CD14-positive monocyte (primary cell): ENCODE data around the gene OPN4. TPM values are rescaled to one million over a fixed set of nuclear protein-coding genes. Genes with fewer than 3 reads are reported as not detected.

Source experiments
- DNase-seq, 3 donors: peaks; one replicate each; pipeline ENCODE4 v3.0.0-alpha.2; 2011 to 2022
- H2AFZ ChIP-seq: 2 replicates; pipeline ENCODE4 v1.6.0; 2012; ENCODE audit warnings: mild to moderate bottlenecking, low read depth, low read length, inconsistent platforms; ENCODE audit not compliant: insufficient read depth, poor library complexity, severe bottlenecking
- H3K27ac ChIP-seq, 2 donors: 1 replicate in 1 of 2; 2 replicates in 1 of 2; pipeline ENCODE4 v1.5.1; 2012 to 2013; ENCODE audit warnings: low read length in 2 of 2, control low read depth in 1 of 2, inconsistent platforms in 1 of 2, low read depth in 1 of 2, mild to moderate bottlenecking in 1 of 2
- H3K27me3 ChIP-seq, 2 donors: one replicate each; pipeline versions ENCODE4 v1.6.0 to v1.6.1; 2011 to 2013; ENCODE audit warnings: low read length in 2 of 2; ENCODE audit not compliant: control insufficient read depth in 2 of 2, insufficient read depth in 2 of 2
- H3K36me3 ChIP-seq, 2 donors: replicated peaks in 1 of 2; 1 replicate in 1 of 2; 2 replicates in 1 of 2; pipeline versions ENCODE4 v1.5.1 to v1.6.1; 2012 to 2013; ENCODE audit warnings: low read length in 2 of 2, control low read depth in 1 of 2, inconsistent platforms in 1 of 2, mild to moderate bottlenecking in 1 of 2; ENCODE audit not compliant: insufficient read depth in 2 of 2, control insufficient read depth in 1 of 2
- H3K4me1 ChIP-seq, 2 donors: 1 replicate in 1 of 2; 2 replicates in 1 of 2; pipeline versions ENCODE4 v1.5.1 to v1.6.1; 2012 to 2013; ENCODE audit warnings: low read length in 2 of 2, control low read depth in 1 of 2, inconsistent platforms in 1 of 2, mild to moderate bottlenecking in 1 of 2, moderate library complexity in 1 of 2; ENCODE audit not compliant: insufficient read depth in 2 of 2, control insufficient read depth in 1 of 2
- H3K4me2 ChIP-seq: replicated peaks from 2 replicates; pipeline ENCODE3; 2012; ENCODE audit warnings: low read length, moderate library complexity, mild to moderate bottlenecking; ENCODE audit not compliant: poor library complexity, severe bottlenecking; ENCODE audit errors: extremely low read depth
- H3K4me3 ChIP-seq, 3 experiments: fragments of 200-600 bp in 1 of 3; sonication (generic) in 1 of 3; replicated peaks in 1 of 3; 1 replicate in 2 of 3; 2 replicates in 1 of 3; pipeline ENCODE4 v1.5.1; 2011 to 2013; ENCODE audit warnings: low read length in 3 of 3, mild to moderate bottlenecking in 3 of 3, control low read depth in 2 of 3, low read depth in 2 of 3, inconsistent platforms in 1 of 3, moderate library complexity in 1 of 3
- H3K79me2 ChIP-seq: 2 replicates; pipeline ENCODE4 v1.6.0; 2012; ENCODE audit warnings: mild to moderate bottlenecking, control low read depth, inconsistent platforms, low read length, moderate library complexity; ENCODE audit not compliant: insufficient read depth
- H3K9ac ChIP-seq: 2 replicates; pipeline ENCODE4 v1.6.0; 2017; ENCODE audit warnings: low read length, mild to moderate bottlenecking; ENCODE audit not compliant: insufficient read depth, poor library complexity, severe bottlenecking
- H3K9me3 ChIP-seq, 2 donors: replicated peaks in 1 of 2; 1 replicate in 1 of 2; 2 replicates in 1 of 2; pipeline versions ENCODE4 v1.5.1 to v1.6.1; 2012 to 2013; ENCODE audit warnings: low read length in 2 of 2, control low read depth in 1 of 2; ENCODE audit not compliant: control insufficient read depth in 1 of 2, insufficient read depth in 1 of 2
- H4K20me1 ChIP-seq: 2 replicates; pipeline ENCODE4 v1.6.0; 2012; ENCODE audit warnings: mild to moderate bottlenecking, low read length, control low read depth, moderate library complexity; ENCODE audit not compliant: insufficient read depth
- H3K27ac Mint-ChIP-seq, 7 donors: one replicate each; pipeline ENCODE4 v1.8.0; 2020; ENCODE audit warnings: mild to moderate bottlenecking in 7 of 7, mixed read lengths in 7 of 7, moderate library complexity in 6 of 7, inconsistent platforms in 2 of 7
- H3K27me3 Mint-ChIP-seq, 3 donors: one replicate each; pipeline ENCODE4 v1.8.0; 2021 to 2022; ENCODE audit warnings: low read depth in 3 of 3, mild to moderate bottlenecking in 3 of 3, mixed read lengths in 3 of 3, moderate library complexity in 3 of 3, inconsistent platforms in 1 of 3
- H3K36me3 Mint-ChIP-seq, 2 donors: one replicate each; pipeline ENCODE4 v1.8.0; 2020; ENCODE audit warnings: mixed read lengths in 2 of 2, inconsistent platforms in 1 of 2, mild to moderate bottlenecking in 1 of 2
- H3K4me1 Mint-ChIP-seq: one replicate; pipeline ENCODE4 v1.8.0; 2020; ENCODE audit warnings: mild to moderate bottlenecking, mixed read lengths
- H3K4me3 Mint-ChIP-seq, 2 donors: one replicate each; pipeline ENCODE4 v1.8.0; 2020; ENCODE audit warnings: mild to moderate bottlenecking in 2 of 2, mixed read lengths in 2 of 2, moderate library complexity in 1 of 2
- H3K9me3 Mint-ChIP-seq, 7 donors: one replicate each; pipeline ENCODE4 v1.8.0; 2020 to 2022; ENCODE audit warnings: mixed read lengths in 7 of 7, mild to moderate bottlenecking in 6 of 7, moderate library complexity in 6 of 7, inconsistent platforms in 2 of 7
- CTCF ChIP-seq: fragments of 200-600 bp; IDR thresholded peaks from one replicate; pipeline ENCODE4 v1.8.0; 2022; ENCODE audit warnings: antibody characterized with exemption, mild to moderate bottlenecking
- WGBS: methylation state at CpG from one replicate; pipeline ENCODE4 v1.1.5; 2013; ENCODE audit warnings: missing lambda C conversion rate; ENCODE audit not compliant: insufficient coverage; 5-methylcytosine and 5-hydroxymethylcytosine counted together
- intact Hi-C, 2 donors: fragments of 100-400 bp; cut with micrococcal nuclease; formaldehyde crosslinking; loops; one replicate each; pipeline versions ENCODE4 v1.15.0 to v1.15.1; 2023
- polyA plus RNA-seq, 3 donors: library from polyadenylated mRNA; depleted of rRNA in 1 of 3; unstranded in 2 of 3; stranded (reverse) in 1 of 3; fragments of 300-500 nt in 2 of 3; fragments of >200 nt in 1 of 3; fragmentation: Illumina TruSeq in 2 of 3; gene quantifications; 1 replicate in 2 of 3; 2 replicates in 1 of 3; pipeline ENCODE4 v1.2.3, GENCODE V29; 2012 to 2021

Gene OPN4
- polyA plus RNA-seq, 3 donors: not detected

- Histone ChIP-seq H3K4me2 (no peak overlapping the region), H3K27me3 (no peaks in the 10 kb centered on the region), H3K9ac (no peak overlapping the region), H3K79me2 (no peaks in the 10 kb centered on the region), H3K9me3 (no peaks in the 10 kb centered on the region), H4K20me1 (no peaks in the 10 kb centered on the region), H2AFZ (no peak overlapping the region), H3K36me3 (no peaks in the 10 kb centered on the region), H3K4me3 (no peak overlapping the region), H3K4me1 (no peaks in the 10 kb centered on the region), H3K27ac (no peak overlapping the region)
- Mint-ChIP-seq H3K9me3 (peaks cover 0 to 3% (median 2%) of the 10 kb centered on the region in 7 donors), H3K27ac (no peak overlapping the region), H3K27me3 (peaks cover 4 to 19% (median 12%) of the 10 kb centered on the region in 3 donors), H3K36me3 (no peaks in the 10 kb centered on the region), H3K4me1 (no peaks in the 10 kb centered on the region), H3K4me3 (no peak overlapping the region)
- TF ChIP-seq CTCF: no peak
- DNase-seq: no peak
- intact Hi-C loops: no loop called here
Measured at GRCh38 chr10:86642021-86642420, 12.3 kb upstream of the OPN4 start.

DNA sequence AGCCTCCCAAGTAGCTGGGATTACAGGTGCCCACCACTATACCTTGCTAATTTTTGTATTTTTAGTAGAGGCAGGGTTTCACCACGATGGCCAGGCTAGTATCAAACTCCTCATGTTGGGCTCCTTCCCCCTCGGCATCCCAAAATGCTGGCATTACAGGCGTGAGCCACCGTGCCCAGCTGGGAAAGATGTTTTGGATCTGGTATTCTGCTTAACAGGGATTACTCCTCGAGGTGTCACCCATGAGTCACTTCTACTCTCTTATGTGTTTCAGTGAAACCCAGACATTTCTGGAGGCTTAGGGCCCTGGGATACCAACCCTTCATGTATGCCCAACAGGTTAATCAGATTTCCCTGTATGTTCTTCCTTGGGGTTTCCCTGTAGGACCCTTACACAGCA, 11.8 kb upstream of the OPN4 start:
- no peak overlapping the region for H3K9ac ChIP-seq
- no peaks in the 10 kb centered on the region for H3K9me3 ChIP-seq
- H3K4me1 ChIP-seq: no peaks in the 10 kb centered on the region
- Mint-ChIP-seq H3K4me3 (no peak overlapping the region), H3K4me1 (no peaks in the 10 kb centered on the region), H3K27me3 (peaks cover 4 to 19% (median 12%) of the 10 kb centered on the region in 3 donors), H3K27ac (peak overlapping the region in 1 of 7 donors; percentile 8), H3K9me3 (peaks cover 0 to 3% (median 2%) of the 10 kb centered on the region in 7 donors), H3K36me3 (no peaks in the 10 kb centered on the region)
- H3K79me2 ChIP-seq: no peaks in the 10 kb centered on the region
- 92% methylated on average over 4 of the region's 5 CpGs for WGBS
- H3K4me2 ChIP-seq: no peak overlapping the region
- no peak overlapping the region for H3K27ac ChIP-seq
- intact Hi-C loops: no loop called here
- H3K4me3 ChIP-seq: no peak overlapping the region
- no peak overlapping the region for H2AFZ ChIP-seq
- no peak for DNase-seq
- no peak for TF ChIP-seq CTCF
- H4K20me1 ChIP-seq: no peaks in the 10 kb centered on the region
- no peaks in the 10 kb centered on the region for H3K36me3 ChIP-seq
- H3K27me3 ChIP-seq: no peaks in the 10 kb centered on the region
